Inflammatory macrophage (primary cell): ENCODE data around the gene ZFYVE28.
"Not testable (repeated sequence)": the region's sequence is repeated elsewhere in the genome, so short reads cannot be mapped to it uniquely, and the experiment has no call there.

ENCODE experiments used
- DNase-seq, 2 donors: peaks; one replicate each; pipeline ENCODE4 v3.0.0-alpha.2; 2020 to 2022

ZFYVE28 gene

GRCh38 chr4:2286904-2287593, 131.4 kb downstream of the ZFYVE28 start:
- DNase-seq, result no peak

GRCh38 chr4:2285613-2286381, 132.6 kb downstream of the ZFYVE28 start:
- DNase-seq, result no peak

GRCh38 chr4:2284934-2285612, 133.4 kb downstream of the ZFYVE28 start:
- DNase-seq, result no peak

- DNase-seq, result no peak
Observed at GRCh38 chr4:2284161-2284933, 134.1 kb downstream of the ZFYVE28 start.

- DNase-seq, result no peak
Observed at GRCh38 chr4:2283199-2283711, 135.2 kb downstream of the ZFYVE28 start.

GRCh38 chr4:2281575-2282343, 136.7 kb downstream of the ZFYVE28 start:
- peak; percentile 15 to 22 for DNase-seq

GRCh38 chr4:2280531-2281300, 137.7 kb downstream of the ZFYVE28 start:
- peak in 1 of 2 donors; percentile 22 for DNase-seq

- no peak for DNase-seq
Observed at GRCh38 chr4:2277956-2278355, 140.5 kb downstream of the ZFYVE28 start.

- no peak for DNase-seq
Observed at GRCh38 chr4:2276581-2277325, 141.7 kb downstream of the ZFYVE28 start.

GRCh38 chr4:2275546-2276251, 142.7 kb downstream of the ZFYVE28 start:
- DNase-seq, result no peak

GRCh38 chr4:2275044-2275397, 143.4 kb downstream of the ZFYVE28 start:
- not testable (repeated sequence) for DNase-seq

- no peak for DNase-seq
Observed at GRCh38 chr4:2274320-2275043, 144.0 kb downstream of the ZFYVE28 start.

GRCh38 chr4:2273657-2274319, 144.7 kb downstream of the ZFYVE28 start:
- no peak for DNase-seq

GRCh38 chr4:2273221-2273620, 145.2 kb downstream of the ZFYVE28 start:
- DNase-seq, result no peak

GRCh38 chr4:2272828-2273120, 145.7 kb downstream of the ZFYVE28 start:
- DNase-seq, result no peak

- DNase-seq, result no peak
Observed at GRCh38 chr4:2272026-2272827, 146.2 kb downstream of the ZFYVE28 start.

- DNase-seq, result no peak
Observed at GRCh38 chr4:2271279-2272025, 147.0 kb downstream of the ZFYVE28 start.
